Measurements from ENCODE around the gene PRUNE2.
"Not testable (repeated sequence)": the region's sequence is repeated elsewhere in the genome, so short reads cannot be mapped to it uniquely, and the experiment has no call there.

PRUNE2 gene

GRCh38 chr9:76796296-76796695 lies 109.6 kb downstream of the PRUNE2 start:
- DNase-seq (ENCODE audit: low read depth) = no peak

GRCh38 chr9:76793784-76794431 lies 112.0 kb downstream of the PRUNE2 start:
- DNase-seq (ENCODE audit: low read depth) = no peak

GRCh38 chr9:76789840-76790239 lies 116.1 kb downstream of the PRUNE2 start:
- no peak for DNase-seq (ENCODE audit: low read depth)

- DNase-seq (ENCODE audit: low read depth) = no peak
These were observed 118.2 kb downstream of the PRUNE2 start for GRCh38 chr9:76787677-76788076.

- no peak for DNase-seq (ENCODE audit: low read depth)
These were observed 120.4 kb downstream of the PRUNE2 start for GRCh38 chr9:76785501-76785900.

- DNase-seq (ENCODE audit: low read depth) = no peak
These were observed 121.0 kb downstream of the PRUNE2 start for GRCh38 chr9:76784881-76785280.

- DNase-seq (ENCODE audit: low read depth) = no peak
These were observed 133.0 kb downstream of the PRUNE2 start for GRCh38 chr9:76772686-76773445.

GRCh38 chr9:76766126-76766525 lies 139.8 kb downstream of the PRUNE2 start:
- no peak for DNase-seq (ENCODE audit: low read depth)

GRCh38 chr9:76764138-76764537 lies 141.8 kb downstream of the PRUNE2 start, which contains the start of gene PCA3:
PCA3 (plus strand) TSS chr9:76764438.
- DNase-seq (ENCODE audit: low read depth) = no peak

- no peak for DNase-seq (ENCODE audit: low read depth)
These were observed 144.5 kb downstream of the PRUNE2 start for GRCh38 chr9:76761448-76761847.

GRCh38 chr9:76759732-76760131 lies 146.2 kb downstream of the PRUNE2 start:
- no peak for DNase-seq (ENCODE audit: low read depth)

- DNase-seq (ENCODE audit: low read depth) = no peak
These were observed 147.4 kb downstream of the PRUNE2 start for GRCh38 chr9:76758476-76758875.

- no peak for DNase-seq (ENCODE audit: low read depth)
These were observed 148.8 kb downstream of the PRUNE2 start for GRCh38 chr9:76756941-76757673.

- DNase-seq (ENCODE audit: low read depth) = no peak
These were observed 149.7 kb downstream of the PRUNE2 start for GRCh38 chr9:76756268-76756640.

- DNase-seq (ENCODE audit: low read depth) = no peak
These were observed 154.9 kb downstream of the PRUNE2 start for GRCh38 chr9:76751001-76751400.

GRCh38 chr9:76744336-76744735 lies 161.6 kb downstream of the PRUNE2 start:
- DNase-seq (ENCODE audit: low read depth) = no peak

GRCh38 chr9:76743931-76744330 lies 162.0 kb downstream of the PRUNE2 start:
- no peak for DNase-seq (ENCODE audit: low read depth)

GRCh38 chr9:76742890-76743289 lies 163.0 kb downstream of the PRUNE2 start:
- not testable (repeated sequence) for DNase-seq (ENCODE audit: low read depth)

- no peak for DNase-seq (ENCODE audit: low read depth)
These were observed 164.4 kb downstream of the PRUNE2 start for GRCh38 chr9:76741524-76741923.

GRCh38 chr9:76738402-76738801 lies 167.5 kb downstream of the PRUNE2 start:
- DNase-seq (ENCODE audit: low read depth) = no peak

GRCh38 chr9:76737154-76737902 lies 168.6 kb downstream of the PRUNE2 start:
- no peak for DNase-seq (ENCODE audit: low read depth)

GRCh38 chr9:76734716-76735115 lies 171.2 kb downstream of the PRUNE2 start:
- no peak for DNase-seq (ENCODE audit: low read depth)
